BE2C (cell line): ENCODE measurements around the gene ZBTB45.

Experiments used
- DNase-seq: peaks from one replicate; pipeline ENCODE4 v3.0.0-alpha.2; 2020
- H3K27me3 ChIP-seq: fragments of 250-450 bp; sonication (Bioruptor Pico); 2 replicates; pipeline ENCODE4 v1.5.1; 2020; ENCODE audit warnings: mild to moderate bottlenecking
- H3K36me3 ChIP-seq: fragments of 250-450 bp; sonication (Bioruptor Pico); 2 replicates; pipeline ENCODE4 v1.5.1; 2020; ENCODE audit warnings: mild to moderate bottlenecking
- H3K4me1 ChIP-seq: fragments of 250-450 bp; sonication (Bioruptor Pico); 2 replicates; pipeline ENCODE4 v1.5.1; 2020
- H3K4me3 ChIP-seq: 2 replicates; pipeline ENCODE4 v1.5.1; 2011; ENCODE audit warnings: low read depth, low read length
- H3K9me3 ChIP-seq: fragments of 250-450 bp; sonication (Bioruptor Pico); 2 replicates; pipeline ENCODE4 v1.5.1; 2020
- CTCF ChIP-seq: IDR thresholded peaks from 2 replicates; pipeline ENCODE4 v1.5.1; 2012; ENCODE audit warnings: mild to moderate bottlenecking, low read depth, low read length

ZBTB45 gene

GRCh38 chr19:58551123-58551497 is 31.5 kb upstream of the ZBTB45 start:
- no peak for TF ChIP-seq CTCF
- Histone ChIP-seq H3K4me3 (no peak overlapping the region), H3K27me3 (no peaks in the 10 kb centered on the region; the same call in 1 of the 2 replicates), H3K4me1 (peaks cover 4% of the 10 kb centered on the region), H3K9me3 (no peaks in the 10 kb centered on the region), H3K36me3 (peaks cover 66% of the 10 kb centered on the region)
- DNase-seq = no peak

- Histone ChIP-seq H3K9me3 (no peaks in the 10 kb centered on the region), H3K4me3 (no peak overlapping the region), H3K36me3 (peaks cover 69% of the 10 kb centered on the region), H3K4me1 (peaks cover 4% of the 10 kb centered on the region), H3K27me3 (peaks cover 3% of the 10 kb centered on the region)
- DNase-seq = no peak
- no peak for TF ChIP-seq CTCF
Measured at GRCh38 chr19:58550362-58551122, 30.9 kb upstream of the ZBTB45 start.

GRCh38 chr19:58549664-58550361 is 30.2 kb upstream of the ZBTB45 start:
- peaks cover 69% of the 10 kb centered on the region for H3K36me3 ChIP-seq

GRCh38 chr19:58548859-58549663 is 29.5 kb upstream of the ZBTB45 start:
- no peak for DNase-seq
- peaks cover 6% of the 10 kb centered on the region for H3K27me3 ChIP-seq
- peaks cover 4% of the 10 kb centered on the region for H3K4me1 ChIP-seq
- H3K4me3 ChIP-seq = no peak overlapping the region
- peaks cover 69% of the 10 kb centered on the region for H3K36me3 ChIP-seq
- no peak for TF ChIP-seq CTCF
- no peaks in the 10 kb centered on the region for H3K9me3 ChIP-seq

More at GRCh38 chr19:58549664-58550361, 30.2 kb upstream of the ZBTB45 start:
- TF ChIP-seq CTCF = no peak
- Histone ChIP-seq H3K9me3 (no peaks in the 10 kb centered on the region), H3K4me1 (peaks cover 4% of the 10 kb centered on the region), H3K4me3 (no peak overlapping the region), H3K27me3 (peaks cover 6% of the 10 kb centered on the region)
- no peak for DNase-seq

DNA sequence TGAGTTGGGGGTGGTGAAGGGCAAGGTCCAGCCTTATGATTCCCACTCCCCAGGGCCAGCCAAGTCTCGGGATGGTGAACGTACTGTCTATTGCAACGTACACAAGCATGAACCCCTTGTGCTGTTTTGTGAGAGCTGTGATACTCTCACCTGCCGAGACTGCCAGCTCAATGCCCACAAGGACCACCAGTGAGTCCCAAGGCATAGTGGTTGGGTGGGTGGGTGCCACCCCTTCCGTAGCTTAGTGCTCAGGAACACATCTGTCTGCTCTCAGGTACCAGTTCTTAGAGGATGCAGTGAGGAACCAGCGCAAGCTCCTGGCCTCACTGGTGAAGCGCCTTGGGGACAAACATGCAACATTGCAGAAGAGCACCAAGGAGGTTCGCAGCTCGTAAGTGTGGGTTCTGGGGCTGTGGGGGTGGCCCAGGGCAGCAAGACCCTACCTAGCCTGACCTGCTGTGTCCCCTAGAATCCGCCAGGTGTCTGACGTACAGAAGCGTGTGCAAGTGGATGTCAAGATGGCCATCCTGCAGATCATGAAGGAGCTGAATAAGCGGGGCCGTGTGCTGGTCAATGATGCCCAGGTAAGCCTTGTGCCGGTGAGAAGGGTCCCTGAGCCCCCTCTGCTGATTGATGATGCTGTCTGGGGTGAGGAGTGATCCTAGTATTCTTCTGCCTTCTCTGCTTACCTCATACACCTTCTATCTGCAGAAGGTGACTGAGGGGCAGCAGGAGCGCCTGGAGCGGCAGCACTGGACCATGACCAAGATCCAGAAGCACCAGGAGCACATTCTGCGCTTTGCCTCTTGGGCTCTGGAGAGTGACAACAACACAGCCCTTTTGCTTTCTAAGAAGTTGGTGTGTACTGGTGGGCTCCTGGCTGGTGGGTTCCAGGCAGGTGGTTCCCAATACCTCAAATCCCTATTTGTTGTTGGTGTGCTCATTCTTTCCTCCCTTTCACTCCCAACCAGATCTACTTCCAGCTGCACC is 28.0 kb upstream of the ZBTB45 start:
- peaks cover 6% of the 10 kb centered on the region for H3K27me3 ChIP-seq
- no peak for TF ChIP-seq CTCF
- H3K4me1 ChIP-seq = no peaks in the 10 kb centered on the region
- no peaks in the 10 kb centered on the region for H3K9me3 ChIP-seq
- no peak overlapping the region for H3K4me3 ChIP-seq
- H3K36me3 ChIP-seq = peaks cover 67% of the 10 kb centered on the region
- DNase-seq = no peak
